GM21447 (cell line): ENCODE results near the gene LY6G6C.
A peak's percentile ranks its signal among the peaks of the same experiment; 100 is the strongest.

ENCODE experiments used
- ATAC-seq: cut with Tn5 transposase; IDR thresholded peaks from one replicate; pipeline ENCODE4 v1.9.1; 2021; ENCODE audit not compliant: unreplicated experiment

LY6G6C gene

GRCh38 chr6:31742894-31743293 is 21.3 kb upstream of the LY6G6C start:
- ATAC-seq: no peak

- no peak for ATAC-seq
Observed at GRCh38 chr6:31741815-31742214, 20.3 kb upstream of the LY6G6C start.

- ATAC-seq: no peak
Observed at GRCh38 chr6:31740397-31741223, 19.1 kb upstream of the LY6G6C start.

GRCh38 chr6:31739639-31740396 is 18.3 kb upstream of the LY6G6C start, which contains the start of gene MSH5:
Gene MSH5 (plus strand): TSS chr6:31740005. CDS start chr6:31740467, 462 bp downstream.
- ATAC-seq: peak; percentile 58

GRCh38 chr6:31737991-31738979 is 16.7 kb upstream of the LY6G6C start:
- peak; percentile 20 for ATAC-seq

GRCh38 chr6:31737315-31737990 is 15.9 kb upstream of the LY6G6C start:
- ATAC-seq: no peak

GRCh38 chr6:31736768-31737314 is 15.3 kb upstream of the LY6G6C start:
- ATAC-seq: no peak

- ATAC-seq: no peak
Observed at GRCh38 chr6:31736021-31736767, 14.6 kb upstream of the LY6G6C start, which contains the start of gene CLIC1. Gene CLIC1 (minus strand): TSS chr6:31736530. CDS start chr6:31736300, 230 bp downstream.

GRCh38 chr6:31734821-31735406 is 13.4 kb upstream of the LY6G6C start:
- ATAC-seq: peak; percentile 21

GRCh38 chr6:31734247-31734820 is 12.8 kb upstream of the LY6G6C start:
- no peak for ATAC-seq

- ATAC-seq: no peak
Observed at GRCh38 chr6:31733734-31734133, 12.2 kb upstream of the LY6G6C start.

GRCh38 chr6:31732029-31732428 is 10.5 kb upstream of the LY6G6C start:
- no peak for ATAC-seq

GRCh38 chr6:31730631-31731086 is 9.1 kb upstream of the LY6G6C start:
- ATAC-seq: no peak

GRCh38 chr6:31729979-31730630 is 8.6 kb upstream of the LY6G6C start:
- ATAC-seq: peak; percentile 36

GRCh38 chr6:31729515-31729978 is 8.0 kb upstream of the LY6G6C start:
- ATAC-seq: peak; percentile 47

- no peak for ATAC-seq
Observed at GRCh38 chr6:31728767-31729514, 7.4 kb upstream of the LY6G6C start, which contains the start of gene DDAH2. Gene DDAH2 (minus strand): TSS chr6:31729299. CDS start chr6:31729161, 138 bp downstream.
